MM.1S (cell line): ENCODE data around the gene FRK.
"Not testable (repeated sequence)": the region's sequence is repeated elsewhere in the genome, so short reads cannot be mapped to it uniquely, and the experiment has no call there.

Source experiments
- DNase-seq: peaks from one replicate; pipeline ENCODE4 v3.0.0-alpha.2; 2015
- H2AFZ ChIP-seq: fragments of 300-600 bp; sonication (generic); 2 replicates; pipeline ENCODE4 v1.6.0; 2016; ENCODE audit warnings: antibody characterized with exemption, low read length
- H3F3A ChIP-seq: fragments of 300-600 bp; sonication (generic); 2 replicates; pipeline ENCODE4 v1.6.1; 2016; ENCODE audit warnings: mild to moderate bottlenecking, antibody characterized with exemption, low read length, moderate library complexity, mixed read lengths; ENCODE audit not compliant: insufficient read depth
- H3K27ac ChIP-seq: fragments of 300-600 bp; sonication (generic); 2 replicates; pipeline ENCODE4 v1.5.1; 2016; ENCODE audit warnings: mild to moderate bottlenecking, low read length
- H3K27me3 ChIP-seq: fragments of 300-600 bp; sonication (generic); replicated peaks from 2 replicates; pipeline ENCODE4 v1.6.0; 2016; ENCODE audit warnings: low read length; ENCODE audit not compliant: insufficient read depth
- H3K36me3 ChIP-seq: fragments of 300-600 bp; sonication (generic); replicated peaks from 2 replicates; pipeline ENCODE4 v1.6.1; 2016; ENCODE audit warnings: mild to moderate bottlenecking, low read length, mixed read lengths; ENCODE audit not compliant: insufficient read depth
- H3K4me1 ChIP-seq: fragments of 300-600 bp; sonication (generic); 2 replicates; pipeline ENCODE4 v1.6.1; 2016; ENCODE audit warnings: low read length, mixed read lengths
- H3K4me2 ChIP-seq: fragments of 300-600 bp; sonication (generic); 2 replicates; pipeline ENCODE4 v1.6.0; 2016; ENCODE audit warnings: low read depth, low read length
- H3K4me3 ChIP-seq: fragments of 300-600 bp; sonication (generic); 2 replicates; pipeline ENCODE4 v1.5.1; 2016; ENCODE audit warnings: low read length, mixed read lengths
- H3K79me2 ChIP-seq: fragments of 300-600 bp; sonication (generic); 2 replicates; pipeline ENCODE4 v1.6.1; 2016; ENCODE audit warnings: mixed run types, low read length, mixed read lengths
- H3K9ac ChIP-seq: fragments of 300-600 bp; sonication (generic); 2 replicates; pipeline ENCODE4 v1.6.1; 2016; ENCODE audit warnings: low read length, mixed read lengths
- H3K9me2 ChIP-seq: fragments of 300-600 bp; sonication (generic); replicated peaks from 2 replicates; pipeline ENCODE4 v1.6.1; 2016; ENCODE audit warnings: mild to moderate bottlenecking, low read length, mixed read lengths; ENCODE audit not compliant: insufficient read depth
- H3K9me3 ChIP-seq: fragments of 300-600 bp; sonication (generic); replicated peaks from 2 replicates; pipeline ENCODE4 v1.6.1; 2016; ENCODE audit warnings: mild to moderate bottlenecking, low read length, mixed read lengths; ENCODE audit not compliant: insufficient read depth
- H4K20me1 ChIP-seq: fragments of 300-600 bp; sonication (generic); 2 replicates; pipeline ENCODE4 v1.6.1; 2016; ENCODE audit warnings: mild to moderate bottlenecking, low read length, moderate library complexity, mixed read lengths; ENCODE audit not compliant: insufficient read depth
- EZH2 ChIP-seq: fragments of 300-600 bp; sonication (generic); optimal IDR thresholded peaks from 2 replicates; pipeline ENCODE3; 2017; ENCODE audit warnings: low read depth, mild to moderate bottlenecking, antibody characterized with exemption, low read length, mixed read lengths
- EZH2phosphoT487 ChIP-seq: fragments of 300-600 bp; sonication (generic); IDR thresholded peaks from 2 replicates; pipeline ENCODE4 v1.6.1; 2018; ENCODE audit warnings: antibody characterized with exemption, low read length
- TF ChIP-seq, protein P1 (sequence below): fragments of 300-600 bp; sonication (generic); IDR thresholded peaks from 2 replicates; pipeline ENCODE4 v1.5.1; 2016; ENCODE audit warnings: antibody characterized with exemption, low read length, mixed read lengths

The FRK gene

DNA sequence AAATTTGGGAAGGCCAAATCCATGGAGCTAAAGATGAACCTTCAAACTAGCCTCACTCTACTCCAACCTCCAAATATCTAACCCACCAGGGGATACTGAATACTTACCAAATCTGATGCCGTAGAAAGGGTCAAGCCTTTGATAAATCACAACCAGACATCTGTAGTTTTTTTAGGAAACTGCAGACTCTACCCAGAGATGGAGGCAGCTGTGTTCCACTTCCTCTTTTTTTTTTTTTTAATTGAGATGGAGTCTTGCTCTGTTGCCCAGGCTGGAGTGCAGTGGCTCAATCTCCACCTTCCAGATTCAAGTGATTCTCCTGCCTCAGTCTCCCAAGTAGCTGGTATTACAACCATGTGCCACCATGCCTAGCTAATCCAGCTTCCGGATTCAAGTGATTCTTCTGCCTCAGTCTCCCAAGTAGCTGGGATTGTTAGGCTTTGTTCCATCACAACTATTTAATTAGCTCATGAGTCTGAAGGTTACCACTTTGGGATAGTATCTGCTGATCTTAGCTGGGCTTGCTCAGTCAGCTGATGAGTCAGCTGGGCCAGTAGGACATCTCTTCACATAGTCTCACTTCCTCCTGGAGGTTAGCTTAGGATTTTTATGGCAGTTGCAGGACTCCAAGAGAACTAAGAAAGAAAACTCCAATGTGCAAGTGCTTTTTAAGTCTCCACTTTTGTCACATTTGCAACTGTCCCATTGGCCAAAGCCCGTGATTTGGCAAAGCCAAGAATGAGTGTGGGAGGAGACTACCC, 13.3 kb downstream of the FRK start:
- Histone ChIP-seq H3K4me3 (no peak overlapping the region), H2AFZ (no peak overlapping the region), H3K9me3 (no peaks in the 10 kb centered on the region), H3K4me2 (no peak overlapping the region), H3K4me1 (peaks cover 7% of the 10 kb centered on the region; the same call in 1 of the 2 replicates), H3K36me3 (no peaks in the 10 kb centered on the region), H3K9ac (no peak overlapping the region), H3F3A (no peaks in the 10 kb centered on the region), H3K27me3 (no peaks in the 10 kb centered on the region), H3K27ac (no peak overlapping the region), H4K20me1 (no peaks in the 10 kb centered on the region), H3K79me2 (no peaks in the 10 kb centered on the region), H3K9me2 (no peaks in the 10 kb centered on the region)
- DNase-seq, result no peak
- TF ChIP-seq, protein P1, sequence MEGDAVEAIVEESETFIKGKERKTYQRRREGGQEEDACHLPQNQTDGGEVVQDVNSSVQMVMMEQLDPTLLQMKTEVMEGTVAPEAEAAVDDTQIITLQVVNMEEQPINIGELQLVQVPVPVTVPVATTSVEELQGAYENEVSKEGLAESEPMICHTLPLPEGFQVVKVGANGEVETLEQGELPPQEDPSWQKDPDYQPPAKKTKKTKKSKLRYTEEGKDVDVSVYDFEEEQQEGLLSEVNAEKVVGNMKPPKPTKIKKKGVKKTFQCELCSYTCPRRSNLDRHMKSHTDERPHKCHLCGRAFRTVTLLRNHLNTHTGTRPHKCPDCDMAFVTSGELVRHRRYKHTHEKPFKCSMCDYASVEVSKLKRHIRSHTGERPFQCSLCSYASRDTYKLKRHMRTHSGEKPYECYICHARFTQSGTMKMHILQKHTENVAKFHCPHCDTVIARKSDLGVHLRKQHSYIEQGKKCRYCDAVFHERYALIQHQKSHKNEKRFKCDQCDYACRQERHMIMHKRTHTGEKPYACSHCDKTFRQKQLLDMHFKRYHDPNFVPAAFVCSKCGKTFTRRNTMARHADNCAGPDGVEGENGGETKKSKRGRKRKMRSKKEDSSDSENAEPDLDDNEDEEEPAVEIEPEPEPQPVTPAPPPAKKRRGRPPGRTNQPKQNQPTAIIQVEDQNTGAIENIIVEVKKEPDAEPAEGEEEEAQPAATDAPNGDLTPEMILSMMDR, result no peak
- TF ChIP-seq EZH2phosphoT487 (no peak), EZH2 (no peak)

DNA sequence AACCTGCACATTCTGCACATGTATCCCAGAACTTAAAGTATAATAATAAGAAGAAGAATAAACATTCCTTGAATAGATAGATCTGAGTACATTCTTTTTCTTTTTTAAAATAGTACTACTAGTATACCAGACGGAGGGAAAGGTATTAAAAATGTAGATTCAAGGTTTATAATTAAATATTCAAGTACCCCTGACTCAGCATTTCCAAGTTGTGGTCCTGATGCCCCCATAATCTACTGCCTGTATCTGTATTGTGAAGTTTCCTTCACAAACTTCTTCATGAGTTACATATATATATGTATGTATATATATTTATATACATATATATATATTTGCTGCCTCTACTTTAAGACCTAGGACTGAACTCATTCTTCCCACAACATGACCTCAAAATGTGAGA, 14.0 kb downstream of the FRK start:
- no peak for TF ChIP-seq EZH2
- TF ChIP-seq, protein P1, result no peak
- TF ChIP-seq EZH2phosphoT487, result no peak
- H2AFZ ChIP-seq, result no peak overlapping the region
- H3K9me3 ChIP-seq, result no peaks in the 10 kb centered on the region
- no peak for DNase-seq
- no peak overlapping the region for H3K4me3 ChIP-seq
- no peaks in the 10 kb centered on the region for H3K27me3 ChIP-seq
- no peaks in the 10 kb centered on the region for H3K79me2 ChIP-seq
- H3K36me3 ChIP-seq, result no peaks in the 10 kb centered on the region
- H3K9me2 ChIP-seq, result no peaks in the 10 kb centered on the region
- no peaks in the 10 kb centered on the region for H3F3A ChIP-seq
- no peaks in the 10 kb centered on the region for H4K20me1 ChIP-seq
- H3K27ac ChIP-seq, result no peak overlapping the region
- H3K4me1 ChIP-seq, result peaks cover 7% of the 10 kb centered on the region; the same call in 1 of the 2 replicates
- no peak overlapping the region for H3K9ac ChIP-seq
- H3K4me2 ChIP-seq, result no peak overlapping the region

DNA sequence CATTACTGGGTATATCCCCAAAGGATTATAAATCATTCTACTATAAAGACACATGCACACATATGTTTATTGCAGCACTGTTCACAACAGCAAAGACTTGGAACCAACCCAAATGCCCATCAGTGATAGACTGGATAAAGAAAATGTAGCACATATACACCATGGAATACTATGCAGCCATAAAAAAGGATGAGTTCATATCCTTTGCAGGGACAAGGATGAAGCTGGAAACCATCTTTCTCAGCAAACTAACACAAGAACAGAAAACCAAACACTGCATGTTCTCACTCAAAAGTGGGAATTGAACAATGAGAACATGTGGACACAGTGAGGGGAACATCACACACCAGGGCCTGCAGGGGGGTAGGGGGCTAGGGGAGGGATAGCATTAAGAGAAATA, 14.4 kb downstream of the FRK start:
- H3K4me3 ChIP-seq, H3K27me3 ChIP-seq, H3F3A ChIP-seq, H3K4me2 ChIP-seq, H3K9ac ChIP-seq, H3K9me3 ChIP-seq, H3K27ac ChIP-seq, H3K9me2 ChIP-seq, H3K36me3 ChIP-seq, H3K4me1 ChIP-seq, H3K79me2 ChIP-seq, H4K20me1 ChIP-seq, DNase-seq, H2AFZ ChIP-seq: not testable (repeated sequence)

DNA sequence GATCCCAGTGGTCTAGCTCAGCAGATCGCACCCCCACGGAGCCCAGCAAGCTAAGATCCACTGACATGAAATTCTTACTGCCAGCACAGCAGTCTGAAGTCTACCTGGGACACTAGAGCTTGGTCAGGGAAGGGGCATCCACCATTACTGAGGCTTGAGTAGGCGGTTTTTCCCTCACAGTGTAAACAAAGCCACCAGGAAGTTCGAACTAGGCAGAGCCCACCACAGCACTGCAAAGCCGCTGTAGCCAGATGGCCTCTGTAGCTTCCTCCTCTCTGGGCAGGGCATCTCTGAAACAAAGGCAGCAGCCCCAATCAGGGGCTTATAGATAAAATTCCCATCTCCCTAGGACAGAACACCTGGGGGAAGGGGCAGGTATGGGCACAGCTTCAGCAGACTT, 18.8 kb downstream of the FRK start:
- Histone ChIP-seq H3F3A (no peaks in the 10 kb centered on the region), H3K36me3 (no peaks in the 10 kb centered on the region), H3K4me3 (no peak overlapping the region), H3K9me3 (no peaks in the 10 kb centered on the region), H3K79me2 (no peaks in the 10 kb centered on the region), H3K9ac (no peak overlapping the region), H4K20me1 (no peaks in the 10 kb centered on the region), H3K4me2 (no peak overlapping the region), H3K27ac (no peak overlapping the region), H2AFZ (no peak overlapping the region), H3K27me3 (no peaks in the 10 kb centered on the region), H3K9me2 (no peaks in the 10 kb centered on the region), H3K4me1 (no peaks in the 10 kb centered on the region)
- no peak for TF ChIP-seq EZH2
- TF ChIP-seq EZH2phosphoT487, result no peak
- TF ChIP-seq, protein P1, result no peak
- no peak for DNase-seq
